Smooth muscle cell (in vitro differentiated cells): Measurements from ENCODE around the gene ACRBP. TPM values are rescaled to one million over a fixed set of nuclear protein-coding genes. Genes with fewer than 3 reads are reported as not detected.

Experiments used
- DNase-seq: peaks from one replicate; lab custom pipeline; 2025; ENCODE audit not compliant: unreplicated experiment; lab: John Stamatoyannopoulos, UW
- H2AFZ ChIP-seq: fragments of 200-600 bp; sonication (generic); 2 replicates; pipeline ENCODE4 v1.6.0; 2016; ENCODE audit warnings: antibody characterized with exemption, low read depth, mild to moderate bottlenecking
- H3F3A ChIP-seq: fragments of 200-600 bp; sonication (generic); 2 replicates; pipeline ENCODE4 v1.6.0; 2017; ENCODE audit warnings: antibody characterized with exemption, low read depth
- H3K27ac ChIP-seq: fragments of 200-600 bp; sonication (generic); 2 replicates; pipeline ENCODE4 v1.5.1; 2016; ENCODE audit warnings: low read depth, mild to moderate bottlenecking
- H3K27me3 ChIP-seq: fragments of 200-600 bp; sonication (generic); 2 replicates; pipeline ENCODE4 v1.6.1; 2016; ENCODE audit warnings: low read depth, mild to moderate bottlenecking
- H3K36me3 ChIP-seq: fragments of 200-600 bp; sonication (generic); 2 replicates; pipeline ENCODE4 v1.5.1; 2016; ENCODE audit warnings: low read depth
- H3K4me1 ChIP-seq: fragments of 200-600 bp; sonication (generic); 2 replicates; pipeline ENCODE4 v1.5.1; 2016; ENCODE audit warnings: low read depth
- H3K4me2 ChIP-seq: fragments of 200-600 bp; sonication (generic); 2 replicates; pipeline ENCODE4 v1.6.0; 2016; ENCODE audit warnings: mild to moderate bottlenecking
- H3K4me3 ChIP-seq: fragments of 200-600 bp; sonication (generic); 2 replicates; pipeline ENCODE4 v1.5.1; 2016; ENCODE audit warnings: mild to moderate bottlenecking
- H3K79me2 ChIP-seq: fragments of 200-600 bp; sonication (generic); 2 replicates; pipeline ENCODE4 v1.6.0; 2016; ENCODE audit warnings: low read depth, mild to moderate bottlenecking
- H3K9ac ChIP-seq: fragments of 200-600 bp; sonication (generic); 2 replicates; pipeline ENCODE4 v1.6.0; 2016; ENCODE audit warnings: low read depth
- H3K9me3 ChIP-seq: fragments of 200-600 bp; sonication (generic); replicated peaks from 2 replicates; pipeline ENCODE4 v1.5.1; 2016; ENCODE audit warnings: low read depth
- H4K20me1 ChIP-seq: fragments of 200-600 bp; sonication (generic); 2 replicates; pipeline ENCODE4 v1.6.0; 2016; ENCODE audit warnings: low read depth
- WGBS: methylation state at CpG from one replicate; pipeline ENCODE4 v1.1.7; 2016; ENCODE audit warnings: low lambda C conversion rate; 5-methylcytosine and 5-hydroxymethylcytosine counted together
- polyA plus RNA-seq: library from polyadenylated mRNA; unstranded; fragments of >200 nt; fragmentation: Nextera tagmentation; extraction: Ambion mirVana; gene quantifications from 2 replicates; pipeline ENCODE4 v1.2.1, GENCODE V29; 2016
- total RNA-seq: library from RNA; depleted of rRNA; stranded (reverse); fragments of >200 nt; gene quantifications from 2 replicates; pipeline ENCODE4 v1.2.3, GENCODE V29; 2014
- TF ChIP-seq, protein P1 (sequence below): fragments of 200-600 bp; sonication (generic); IDR thresholded peaks from 2 replicates; pipeline ENCODE4 v1.5.1; 2017; ENCODE audit warnings: borderline replicate concordance, mild to moderate bottlenecking, antibody characterized with exemption; ENCODE audit not compliant: insufficient read depth, poor library complexity, severe bottlenecking

ACRBP gene
- total and polyA plus RNA-seq, 2 experiments from 2014 or later = not detected

DNA sequence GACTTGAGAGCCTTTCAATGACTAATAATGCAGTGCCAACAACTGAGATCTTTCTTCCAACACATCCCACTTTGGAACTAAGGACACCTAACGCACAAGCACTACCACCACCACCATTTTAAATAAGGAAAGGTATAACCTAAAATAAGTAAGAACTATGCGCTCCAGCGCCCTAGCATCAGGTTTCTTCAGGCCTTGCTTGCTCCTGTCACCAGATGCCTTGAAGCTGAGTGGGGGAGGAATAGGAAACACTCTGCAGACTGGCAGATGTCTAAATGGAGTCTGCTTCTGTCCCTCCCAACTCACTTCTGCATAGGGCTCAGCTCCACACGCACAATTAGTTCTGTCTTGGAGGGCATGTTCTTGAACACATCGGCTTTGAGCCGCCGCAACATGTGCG is 55.1 kb downstream of the ACRBP start:
- no peak overlapping the region for H3K4me3 ChIP-seq
- peaks cover 72% of the 10 kb centered on the region for H4K20me1 ChIP-seq
- peaks cover 28% of the 10 kb centered on the region for H3K79me2 ChIP-seq
- H3F3A ChIP-seq = peaks cover 13% of the 10 kb centered on the region
- no peaks in the 10 kb centered on the region for H3K4me1 ChIP-seq
- no peaks in the 10 kb centered on the region for H3K27me3 ChIP-seq
- H3K9me3 ChIP-seq = no peaks in the 10 kb centered on the region
- DNase-seq = no peak
- no peak overlapping the region for H3K9ac ChIP-seq
- no peak overlapping the region for H3K4me2 ChIP-seq
- H2AFZ ChIP-seq = no peak overlapping the region
- no peak overlapping the region for H3K27ac ChIP-seq
- H3K36me3 ChIP-seq = peaks cover 54% of the 10 kb centered on the region
- 94% methylated on average over 8 of the region's 8 CpGs for WGBS
- TF ChIP-seq, protein P1, sequence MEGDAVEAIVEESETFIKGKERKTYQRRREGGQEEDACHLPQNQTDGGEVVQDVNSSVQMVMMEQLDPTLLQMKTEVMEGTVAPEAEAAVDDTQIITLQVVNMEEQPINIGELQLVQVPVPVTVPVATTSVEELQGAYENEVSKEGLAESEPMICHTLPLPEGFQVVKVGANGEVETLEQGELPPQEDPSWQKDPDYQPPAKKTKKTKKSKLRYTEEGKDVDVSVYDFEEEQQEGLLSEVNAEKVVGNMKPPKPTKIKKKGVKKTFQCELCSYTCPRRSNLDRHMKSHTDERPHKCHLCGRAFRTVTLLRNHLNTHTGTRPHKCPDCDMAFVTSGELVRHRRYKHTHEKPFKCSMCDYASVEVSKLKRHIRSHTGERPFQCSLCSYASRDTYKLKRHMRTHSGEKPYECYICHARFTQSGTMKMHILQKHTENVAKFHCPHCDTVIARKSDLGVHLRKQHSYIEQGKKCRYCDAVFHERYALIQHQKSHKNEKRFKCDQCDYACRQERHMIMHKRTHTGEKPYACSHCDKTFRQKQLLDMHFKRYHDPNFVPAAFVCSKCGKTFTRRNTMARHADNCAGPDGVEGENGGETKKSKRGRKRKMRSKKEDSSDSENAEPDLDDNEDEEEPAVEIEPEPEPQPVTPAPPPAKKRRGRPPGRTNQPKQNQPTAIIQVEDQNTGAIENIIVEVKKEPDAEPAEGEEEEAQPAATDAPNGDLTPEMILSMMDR = no peak

Other genes starting within 250 kb of the ACRBP start
- not detected in 2 replicates for gene CD27, start 202.5 kb downstream of the ACRBP start, total RNA-seq
- gene CD27, start 202.5 kb downstream of the ACRBP start, polyA plus RNA-seq = not detected in 2 replicates
- 0.85 TPM in 1 of 2 replicates, not detected in the other for gene TAPBPL, start 195.4 kb downstream of the ACRBP start, total RNA-seq
- 1.5 and 3.2 TPM in 2 replicates for gene TAPBPL, start 195.4 kb downstream of the ACRBP start, polyA plus RNA-seq
- gene VAMP1, start 176.8 kb downstream of the ACRBP start, total RNA-seq = 3.5 and 10.0 TPM in 2 replicates
- 7.5 and 8.6 TPM in 2 replicates for gene VAMP1, start 176.8 kb downstream of the ACRBP start, polyA plus RNA-seq
- gene MRPL51, start 154.2 kb downstream of the ACRBP start, total RNA-seq = 122 and 126 TPM in 2 replicates
- gene MRPL51, start 154.2 kb downstream of the ACRBP start, polyA plus RNA-seq = 364 and 377 TPM in 2 replicates
- 22.7 and 78.9 TPM in 2 replicates for gene NCAPD2, start 153.3 kb downstream of the ACRBP start, total RNA-seq
- 17.6 and 21.5 TPM in 2 replicates for gene NCAPD2, start 153.3 kb downstream of the ACRBP start, polyA plus RNA-seq
- 5,015 and 5,158 TPM in 2 replicates for gene GAPDH, start 112.9 kb downstream of the ACRBP start, total RNA-seq
- gene GAPDH, start 112.9 kb downstream of the ACRBP start, polyA plus RNA-seq = 9,934 and 11,119 TPM in 2 replicates
- gene IFFO1, start 91.4 kb downstream of the ACRBP start, total RNA-seq = 4.2 and 5.2 TPM in 2 replicates
- gene IFFO1, start 91.4 kb downstream of the ACRBP start, polyA plus RNA-seq = 13.3 and 19.1 TPM in 2 replicates
- gene NOP2, start 79.1 kb downstream of the ACRBP start, total RNA-seq = 29.7 and 41.9 TPM in 2 replicates
- 23.6 and 30.4 TPM in 2 replicates for gene NOP2, start 79.1 kb downstream of the ACRBP start, polyA plus RNA-seq
- 172 and 176 TPM in 2 replicates for gene CHD4, start 40.1 kb downstream of the ACRBP start, total RNA-seq
- gene CHD4, start 40.1 kb downstream of the ACRBP start, polyA plus RNA-seq = 87.5 and 122 TPM in 2 replicates
- 2.0 and 4.4 TPM in 2 replicates for gene LPAR5, start 11.5 kb downstream of the ACRBP start, total RNA-seq
- 1.3 and 1.8 TPM in 2 replicates for gene LPAR5, start 11.5 kb downstream of the ACRBP start, polyA plus RNA-seq
- gene ING4, start 15.7 kb upstream of the ACRBP start, total RNA-seq = 24.8 and 45.0 TPM in 2 replicates
- 27.0 and 33.5 TPM in 2 replicates for gene ING4, start 15.7 kb upstream of the ACRBP start, polyA plus RNA-seq
- 30.0 and 31.0 TPM in 2 replicates for gene ZNF384, start 41.9 kb upstream of the ACRBP start, total RNA-seq
- 36.1 and 38.6 TPM in 2 replicates for gene ZNF384, start 41.9 kb upstream of the ACRBP start, polyA plus RNA-seq
- gene PIANP, start 53.4 kb upstream of the ACRBP start, total RNA-seq = 1.4 TPM in 1 of 2 replicates, not detected in the other
- gene PIANP, start 53.4 kb upstream of the ACRBP start, polyA plus RNA-seq = 2.8 and 3.8 TPM in 2 replicates
- gene COPS7A, start 76.6 kb upstream of the ACRBP start, total RNA-seq = 56.6 and 59.6 TPM in 2 replicates
- 78.0 and 105 TPM in 2 replicates for gene COPS7A, start 76.6 kb upstream of the ACRBP start, polyA plus RNA-seq
- gene MLF2, start 105.7 kb upstream of the ACRBP start, total RNA-seq = 182 and 185 TPM in 2 replicates
- gene MLF2, start 105.7 kb upstream of the ACRBP start, polyA plus RNA-seq = 381 and 398 TPM in 2 replicates
- gene PTMS, start 118.9 kb upstream of the ACRBP start, total RNA-seq = 115 and 125 TPM in 2 replicates
- 379 and 381 TPM in 2 replicates for gene PTMS, start 118.9 kb upstream of the ACRBP start, polyA plus RNA-seq
- gene LAG3, start 125.1 kb upstream of the ACRBP start, total RNA-seq = 0.18 and 1.0 TPM in 2 replicates
- gene LAG3, start 125.1 kb upstream of the ACRBP start, polyA plus RNA-seq = 1.7 and 3.7 TPM in 2 replicates
- 0.13 and 0.22 TPM in 2 replicates for gene CD4, start 142.1 kb upstream of the ACRBP start, total RNA-seq
- 1.3 and 2.5 TPM in 2 replicates for gene CD4, start 142.1 kb upstream of the ACRBP start, polyA plus RNA-seq
- 0.76 and 2.9 TPM in 2 replicates for gene GPR162, start 174.4 kb upstream of the ACRBP start, total RNA-seq
- gene GPR162, start 174.4 kb upstream of the ACRBP start, polyA plus RNA-seq = 2.1 and 3.0 TPM in 2 replicates
- 36.7 and 42.8 TPM in 2 replicates for gene P3H3, start 181.0 kb upstream of the ACRBP start, total RNA-seq
- gene P3H3, start 181.0 kb upstream of the ACRBP start, polyA plus RNA-seq = 106 and 108 TPM in 2 replicates
- 4.0 and 6.2 TPM in 2 replicates for gene GNB3, start 193.5 kb upstream of the ACRBP start, total RNA-seq
- 4.8 and 6.3 TPM in 2 replicates for gene GNB3, start 193.5 kb upstream of the ACRBP start, polyA plus RNA-seq
- gene CDCA3, start 203.9 kb upstream of the ACRBP start, total RNA-seq = 5.3 and 7.4 TPM in 2 replicates
- 9.4 and 10.6 TPM in 2 replicates for gene CDCA3, start 203.9 kb upstream of the ACRBP start, polyA plus RNA-seq
- 51.3 and 52.5 TPM in 2 replicates for gene USP5, start 204.7 kb upstream of the ACRBP start, total RNA-seq
- gene USP5, start 204.7 kb upstream of the ACRBP start, polyA plus RNA-seq = 63.1 and 64.9 TPM in 2 replicates
- 1,112 and 1,199 TPM in 2 replicates for gene TPI1, start 220.1 kb upstream of the ACRBP start, total RNA-seq
- 2,097 and 2,100 TPM in 2 replicates for gene TPI1, start 220.1 kb upstream of the ACRBP start, polyA plus RNA-seq
- 2.3 and 2.5 TPM in 2 replicates for gene SPSB2, start 225.9 kb upstream of the ACRBP start, total RNA-seq
- 5.9 and 7.9 TPM in 2 replicates for gene SPSB2, start 225.9 kb upstream of the ACRBP start, polyA plus RNA-seq